Astrocyte of the cerebellum (primary cell): ENCODE results near the gene NHERF2.
A peak's percentile ranks its signal among the peaks of the same experiment; 100 is the strongest.

ENCODE experiments used
- DNase-seq: peaks from one replicate; pipeline ENCODE4 v3.0.0-alpha.2; 2011; ENCODE audit warnings: low read depth
- H3K4me3 ChIP-seq: 2 replicates; pipeline ENCODE4 v1.5.1; 2011; ENCODE audit warnings: mild to moderate bottlenecking, low read depth, low read length, moderate library complexity
- CTCF ChIP-seq: IDR thresholded peaks from 2 replicates; pipeline ENCODE4 v1.5.1; 2012; ENCODE audit warnings: low read length, low read depth, moderate library complexity, mild to moderate bottlenecking; ENCODE audit errors: missing control alignments
- in situ Hi-C: cut with HindIII; loops from 2 replicates; pipeline ENCODE4 v1.10.0; 2017; ENCODE audit warnings: low sequenced_read_pairs

The NHERF2 gene

GRCh38 chr16:1980770-1981087 lies 46.0 kb upstream of the NHERF2 start:
- no peak for DNase-seq
- in situ Hi-C loops, result loop anchor here (5.0 kb wide), 1 partner anchor 57 kb away; no protein-coding TSS in a partner anchor
- H3K4me3 ChIP-seq, result no peak overlapping the region
- TF ChIP-seq CTCF, result no peak

GRCh38 chr16:1981398-1981836 lies 45.3 kb upstream of the NHERF2 start, which contains the start of gene NOXO1:
NOXO1 (minus strand) TSS chr16:1981469; CDS start chr16:1981179, 290 bp downstream.
- no peak within 1 kb of the TSS for H3K4me3 ChIP-seq
- in situ Hi-C loops, result loop anchor here (5.0 kb wide), 1 partner anchor 56 kb away; no protein-coding TSS in a partner anchor

GRCh38 chr16:1982013-1982433 lies 44.7 kb upstream of the NHERF2 start:
- no peak for DNase-seq
- no peak for TF ChIP-seq CTCF
- in situ Hi-C loops, result loop anchor here (5.0 kb wide), 1 partner anchor 55 kb away; no protein-coding TSS in a partner anchor
- H3K4me3 ChIP-seq, result no peak overlapping the region

More at GRCh38 chr16:1981398-1981836, 45.3 kb upstream of the NHERF2 start, which contains the start of gene NOXO1:
- TF ChIP-seq CTCF, result no peak
- no peak for DNase-seq

- peak overlapping the region; percentile 63 for H3K4me3 ChIP-seq
- DNase-seq, result no peak
- no peak for TF ChIP-seq CTCF
- in situ Hi-C loops, result loop anchor here (5.0 kb wide), 1 partner anchor 54 kb away; no protein-coding TSS in a partner anchor
Observed at GRCh38 chr16:1982991-1983543, 43.6 kb upstream of the NHERF2 start.

GRCh38 chr16:1983544-1984346 lies 43.0 kb upstream of the NHERF2 start, which contains the start of gene GFER:
GFER (plus strand) TSS chr16:1984193; CDS start chr16:1984219, 26 bp downstream.
- TF ChIP-seq CTCF, result peak; percentile 41
- in situ Hi-C loops, result loop anchor here (5.0 kb wide), 1 partner anchor 54 kb away; no protein-coding TSS in a partner anchor
- peak within 1 kb of the TSS; percentile 63 for H3K4me3 ChIP-seq
- peak; percentile 74 for DNase-seq

GRCh38 chr16:1984347-1985225 lies 42.1 kb upstream of the NHERF2 start:
- TF ChIP-seq CTCF, result no peak
- H3K4me3 ChIP-seq, result peak overlapping the region; percentile 63
- no peak for DNase-seq
- in situ Hi-C loops, result loop anchor here (5.0 kb wide), 1 partner anchor 53 kb away; no protein-coding TSS in a partner anchor
